Measurements from ENCODE around the gene KRTAP10-5.

The KRTAP10-5 gene

GRCh38 chr21:44540741-44541288 lies 39.6 kb downstream of the KRTAP10-5 start:
- no peak for ATAC-seq
- TF ChIP-seq PATZ1 (CRISPR knock-in tag; IDR thresholded peaks at IDR 0.05; ENCODE audit: borderline replicate concordance) (no peak), TSHZ2 (CRISPR knock-in tag; IDR thresholded peaks at IDR 0.05) (no peak), RARB (CRISPR knock-in tag; IDR thresholded peaks at IDR 0.05) (no peak)
- TF ChIP-seq, protein P1, sequence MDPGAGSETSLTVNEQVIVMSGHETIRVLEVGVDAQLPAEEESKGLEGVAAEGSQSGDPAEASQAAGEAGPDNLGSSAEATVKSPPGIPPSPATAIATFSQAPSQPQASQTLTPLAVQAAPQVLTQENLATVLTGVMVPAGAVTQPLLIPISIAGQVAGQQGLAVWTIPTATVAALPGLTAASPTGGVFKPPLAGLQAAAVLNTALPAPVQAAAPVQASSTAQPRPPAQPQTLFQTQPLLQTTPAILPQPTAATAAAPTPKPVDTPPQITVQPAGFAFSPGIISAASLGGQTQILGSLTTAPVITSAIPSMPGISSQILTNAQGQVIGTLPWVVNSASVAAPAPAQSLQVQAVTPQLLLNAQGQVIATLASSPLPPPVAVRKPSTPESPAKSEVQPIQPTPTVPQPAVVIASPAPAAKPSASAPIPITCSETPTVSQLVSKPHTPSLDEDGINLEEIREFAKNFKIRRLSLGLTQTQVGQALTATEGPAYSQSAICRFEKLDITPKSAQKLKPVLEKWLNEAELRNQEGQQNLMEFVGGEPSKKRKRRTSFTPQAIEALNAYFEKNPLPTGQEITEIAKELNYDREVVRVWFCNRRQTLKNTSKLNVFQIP (CRISPR knock-in tag; IDR thresholded peaks at IDR 0.05; ENCODE audit: borderline replicate concordance, low read depth), result no peak

DNA sequence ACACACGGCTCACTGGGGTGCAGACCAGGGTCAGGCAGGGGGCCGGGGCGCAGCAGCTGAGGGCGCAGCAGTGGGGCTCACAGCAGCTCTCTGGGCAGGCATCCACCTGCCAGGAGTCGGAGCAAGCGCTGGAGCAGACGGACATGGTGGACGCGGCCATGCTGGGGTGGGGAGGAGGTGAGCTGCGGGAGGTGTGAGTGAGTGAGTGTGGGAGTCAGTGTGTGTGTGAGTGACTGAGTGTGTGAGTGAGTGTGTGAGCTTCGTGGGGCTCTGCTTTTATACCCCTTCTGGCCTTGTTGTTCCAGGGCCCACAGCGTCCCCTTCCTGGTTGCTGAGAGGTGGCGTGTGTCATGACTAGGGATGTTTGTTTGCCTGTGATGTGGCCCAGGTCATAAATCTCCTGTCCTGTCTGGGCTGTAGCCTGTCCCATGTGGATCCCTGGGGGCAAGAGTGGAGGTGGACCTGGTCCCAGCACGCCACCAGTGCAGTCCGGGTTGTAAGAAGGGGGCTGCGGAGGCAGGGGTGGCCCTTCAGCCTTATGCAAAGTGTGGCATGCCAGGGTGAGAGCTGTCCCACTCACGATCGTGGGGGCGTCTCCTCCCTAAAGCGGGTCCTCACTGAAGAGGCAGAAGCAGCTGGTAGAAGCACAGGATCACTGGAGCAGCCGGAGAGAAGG lies 40.3 kb downstream of the KRTAP10-5 start, which contains the start of gene KRTAP10-1:
Gene KRTAP10-1 (minus strand): TSS at position 205 of the 676 bp plus-strand sequence. CDS start 45 bp downstream, at position 160.
- no peak for ATAC-seq
- TF ChIP-seq, protein P1 (CRISPR knock-in tag; IDR thresholded peaks at IDR 0.05; ENCODE audit: borderline replicate concordance, low read depth), result no peak
- TF ChIP-seq PPARA (CRISPR knock-in tag; IDR thresholded peaks at IDR 0.05; ENCODE audit: borderline replicate concordance), result no peak
- TF ChIP-seq GLIS3 (CRISPR knock-in tag; IDR thresholded peaks at IDR 0.05), result no peak
- no peak for TF ChIP-seq TOX (CRISPR knock-in tag; IDR thresholded peaks at IDR 0.05; ENCODE audit: borderline replicate concordance)
- TF ChIP-seq, protein P2, sequence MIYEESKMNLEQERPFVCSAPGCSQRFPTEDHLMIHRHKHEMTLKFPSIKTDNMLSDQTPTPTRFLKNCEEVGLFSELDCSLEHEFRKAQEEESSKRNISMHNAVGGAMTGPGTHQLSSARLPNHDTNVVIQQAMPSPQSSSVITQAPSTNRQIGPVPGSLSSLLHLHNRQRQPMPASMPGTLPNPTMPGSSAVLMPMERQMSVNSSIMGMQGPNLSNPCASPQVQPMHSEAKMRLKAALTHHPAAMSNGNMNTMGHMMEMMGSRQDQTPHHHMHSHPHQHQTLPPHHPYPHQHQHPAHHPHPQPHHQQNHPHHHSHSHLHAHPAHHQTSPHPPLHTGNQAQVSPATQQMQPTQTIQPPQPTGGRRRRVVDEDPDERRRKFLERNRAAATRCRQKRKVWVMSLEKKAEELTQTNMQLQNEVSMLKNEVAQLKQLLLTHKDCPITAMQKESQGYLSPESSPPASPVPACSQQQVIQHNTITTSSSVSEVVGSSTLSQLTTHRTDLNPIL (CRISPR knock-in tag; IDR thresholded peaks at IDR 0.05; ENCODE audit: low read depth), result no peak
- no peak for TF ChIP-seq BACH2 (CRISPR knock-in tag; IDR thresholded peaks at IDR 0.05; ENCODE audit: borderline replicate concordance)
- no peak for TF ChIP-seq PATZ1 (CRISPR knock-in tag; IDR thresholded peaks at IDR 0.05; ENCODE audit: borderline replicate concordance)
- no peak for TF ChIP-seq TCF4 (CRISPR knock-in tag; IDR thresholded peaks at IDR 0.05; ENCODE audit: borderline replicate concordance)
- TF ChIP-seq, protein P3, sequence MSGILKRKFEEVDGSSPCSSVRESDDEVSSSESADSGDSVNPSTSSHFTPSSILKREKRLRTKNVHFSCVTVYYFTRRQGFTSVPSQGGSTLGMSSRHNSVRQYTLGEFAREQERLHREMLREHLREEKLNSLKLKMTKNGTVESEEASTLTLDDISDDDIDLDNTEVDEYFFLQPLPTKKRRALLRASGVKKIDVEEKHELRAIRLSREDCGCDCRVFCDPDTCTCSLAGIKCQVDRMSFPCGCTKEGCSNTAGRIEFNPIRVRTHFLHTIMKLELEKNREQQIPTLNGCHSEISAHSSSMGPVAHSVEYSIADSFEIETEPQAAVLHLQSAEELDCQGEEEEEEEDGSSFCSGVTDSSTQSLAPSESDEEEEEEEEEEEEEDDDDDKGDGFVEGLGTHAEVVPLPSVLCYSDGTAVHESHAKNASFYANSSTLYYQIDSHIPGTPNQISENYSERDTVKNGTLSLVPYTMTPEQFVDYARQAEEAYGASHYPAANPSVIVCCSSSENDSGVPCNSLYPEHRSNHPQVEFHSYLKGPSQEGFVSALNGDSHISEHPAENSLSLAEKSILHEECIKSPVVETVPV (CRISPR knock-in tag; IDR thresholded peaks at IDR 0.05), result no peak
- no peak for TF ChIP-seq ZC3H10 (CRISPR knock-in tag; IDR thresholded peaks at IDR 0.05)
- TF ChIP-seq SNAI2 (CRISPR knock-in tag; IDR thresholded peaks at IDR 0.05), result no peak

DNA sequence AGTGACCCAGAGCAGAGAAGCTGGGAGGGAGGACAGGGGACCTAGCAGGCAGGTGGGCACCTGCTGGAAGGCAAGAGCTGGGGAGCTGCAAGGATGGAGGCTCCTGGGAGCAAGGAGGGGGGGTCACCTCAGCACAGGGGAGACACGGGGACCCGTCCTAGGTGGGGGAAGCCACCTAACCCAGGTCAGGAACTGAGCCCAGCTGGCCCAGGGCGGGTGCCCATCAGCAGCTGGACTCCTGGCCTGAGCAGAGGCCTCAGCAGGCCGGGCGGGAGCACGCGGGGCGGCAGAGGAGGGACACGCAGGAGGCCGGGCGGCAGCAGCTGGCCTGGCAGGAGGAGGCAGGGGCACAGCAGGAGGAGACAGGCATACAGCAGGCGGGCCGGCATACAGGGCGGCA lies 41.4 kb downstream of the KRTAP10-5 start:
- ATAC-seq, result no peak
- TF ChIP-seq ISL1 (CRISPR knock-in tag; IDR thresholded peaks at IDR 0.05), result no peak
- TF ChIP-seq, protein P1 (CRISPR knock-in tag; IDR thresholded peaks at IDR 0.05; ENCODE audit: borderline replicate concordance, low read depth), result no peak
- no peak for TF ChIP-seq SNAI2 (CRISPR knock-in tag; IDR thresholded peaks at IDR 0.05)
- TF ChIP-seq TCF4 (CRISPR knock-in tag; IDR thresholded peaks at IDR 0.05; ENCODE audit: borderline replicate concordance), result no peak
- TF ChIP-seq, protein P2 (CRISPR knock-in tag; IDR thresholded peaks at IDR 0.05; ENCODE audit: low read depth), result no peak
- no peak for TF ChIP-seq ZC3H10 (CRISPR knock-in tag; IDR thresholded peaks at IDR 0.05)
- TF ChIP-seq TOX (CRISPR knock-in tag; IDR thresholded peaks at IDR 0.05; ENCODE audit: borderline replicate concordance), result no peak
- no peak for TF ChIP-seq ZFP30 (CRISPR knock-in tag; IDR thresholded peaks at IDR 0.05)
- no peak for TF ChIP-seq ESRRG (CRISPR knock-in tag; IDR thresholded peaks at IDR 0.05)
- TF ChIP-seq CSDC2 (CRISPR knock-in tag; IDR thresholded peaks at IDR 0.05), result no peak
- TF ChIP-seq ZNF70 (CRISPR knock-in tag; IDR thresholded peaks at IDR 0.05), result no peak
